ENCODE results near the gene TSG101.

TSG101 gene

DNA sequence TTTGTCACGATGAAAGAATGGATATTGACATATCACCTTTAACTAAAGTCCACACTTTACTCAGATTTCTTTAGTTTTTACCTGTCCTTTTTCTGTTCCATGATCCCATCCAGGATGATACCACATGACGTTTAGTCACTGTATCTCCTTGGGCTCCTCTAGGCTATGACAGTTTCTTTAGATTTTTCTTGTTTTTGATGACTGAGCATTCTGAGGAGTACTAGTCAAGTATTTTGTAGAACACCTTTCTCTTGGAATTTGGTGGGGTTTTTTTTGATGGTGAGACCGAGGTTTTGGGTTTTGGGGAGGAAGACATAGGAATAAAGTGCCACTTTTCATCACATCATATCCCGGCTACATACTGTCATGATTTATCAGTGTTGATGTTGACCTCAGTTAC is 67.1 kb downstream of the TSG101 start:
- no peak for DNase-seq
- no peaks in the 10 kb centered on the region for H3K79me1 ChIP-seq (replicated peaks; ENCODE audit: low read length, poor library complexity, severe bottlenecking)
- no peak overlapping the region for H2BK5ac ChIP-seq (ENCODE audit: low read depth, low read length, poor library complexity, severe bottlenecking)
- H2BK12ac ChIP-seq (ENCODE audit: low read length in 2 of 2), result no peak overlapping the region
- H2AK5ac ChIP-seq (ENCODE audit: low read length, severe bottlenecking), result no peak overlapping the region
- H3K23ac ChIP-seq (ENCODE audit: low read length in 2 of 2), result no peak overlapping the region
- H3K9me3 ChIP-seq (ENCODE audit: control insufficient read depth, low read length), result no peaks in the 10 kb centered on the region
- no peak overlapping the region for H4K8ac ChIP-seq (ENCODE audit: low read length)
- H3K27ac ChIP-seq (ENCODE audit: low read length, poor library complexity, severe bottlenecking), result no peak overlapping the region
- no peak overlapping the region for H2BK15ac ChIP-seq (ENCODE audit: low read depth, poor library complexity, severe bottlenecking)
- H3K4me1 ChIP-seq (ENCODE audit: control insufficient read depth, insufficient read depth, low read depth, low read length), result no peaks in the 10 kb centered on the region
- no peaks in the 10 kb centered on the region for H3K36me3 ChIP-seq (ENCODE audit: control insufficient read depth in 1 of 2, insufficient read depth in 2 of 2, low read depth in 1 of 2, low read length in 2 of 2)
- no peak overlapping the region for H3K4ac ChIP-seq (ENCODE audit: low read depth in 1 of 2, low read length in 2 of 2)
- H4K91ac ChIP-seq (ENCODE audit: low read length), result no peak overlapping the region
- H3K4me2 ChIP-seq (ENCODE audit: low read length, poor library complexity, severe bottlenecking), result no peak overlapping the region
- H3K27me3 ChIP-seq (ENCODE audit: control insufficient read depth in 1 of 2, insufficient read depth in 1 of 2, low read length in 2 of 2), result no peaks in the 10 kb centered on the region
- no peak overlapping the region for H3K14ac ChIP-seq (ENCODE audit: low read length in 2 of 2)
- WGBS, result 93% methylated on average over 4 of the region's 4 CpGs
- H3K9ac ChIP-seq (ENCODE audit: low read length), result no peak overlapping the region
- H3K4me3 ChIP-seq (ENCODE audit: insufficient read depth in 1 of 2, low read depth in 1 of 2, low read length in 2 of 2), result no peak overlapping the region
- no peak overlapping the region for H2BK120ac ChIP-seq (ENCODE audit: low read depth, low read length)
- H2AFZ ChIP-seq (ENCODE audit: low read depth, low read length), result no peak overlapping the region
- no peak overlapping the region for H3K18ac ChIP-seq (ENCODE audit: low read depth in 1 of 2, low read length in 2 of 2)

- Histone ChIP-seq H2BK5ac (ENCODE audit: low read depth, low read length, poor library complexity, severe bottlenecking) (no peak overlapping the region), H3K4ac (ENCODE audit: low read depth in 1 of 2, low read length in 2 of 2) (no peak overlapping the region), H2BK15ac (ENCODE audit: low read depth, poor library complexity, severe bottlenecking) (no peak overlapping the region), H2BK12ac (ENCODE audit: low read length in 2 of 2) (no peak overlapping the region), H3K23ac (ENCODE audit: low read length in 2 of 2) (no peak overlapping the region), H3K36me3 (ENCODE audit: control insufficient read depth in 1 of 2, insufficient read depth in 2 of 2, low read depth in 1 of 2, low read length in 2 of 2) (no peaks in the 10 kb centered on the region), H2AK5ac (ENCODE audit: low read length, severe bottlenecking) (no peak overlapping the region), H3K79me1 (replicated peaks; ENCODE audit: low read length, poor library complexity, severe bottlenecking) (no peaks in the 10 kb centered on the region), H3K27ac (ENCODE audit: low read length, poor library complexity, severe bottlenecking) (no peak overlapping the region), H3K9ac (ENCODE audit: low read length) (no peak overlapping the region), H4K8ac (ENCODE audit: low read length) (no peak overlapping the region), H3K18ac (ENCODE audit: low read depth in 1 of 2, low read length in 2 of 2) (no peak overlapping the region), H3K4me2 (ENCODE audit: low read length, poor library complexity, severe bottlenecking) (no peak overlapping the region), H2AFZ (ENCODE audit: low read depth, low read length) (no peak overlapping the region), H4K91ac (ENCODE audit: low read length) (no peak overlapping the region), H2BK120ac (ENCODE audit: low read depth, low read length) (no peak overlapping the region), H3K14ac (ENCODE audit: low read length in 2 of 2) (no peak overlapping the region), H3K27me3 (ENCODE audit: control insufficient read depth in 1 of 2, insufficient read depth in 1 of 2, low read length in 2 of 2) (no peaks in the 10 kb centered on the region), H3K4me3 (ENCODE audit: insufficient read depth in 1 of 2, low read depth in 1 of 2, low read length in 2 of 2) (no peak overlapping the region), H3K9me3 (ENCODE audit: control insufficient read depth, low read length) (no peaks in the 10 kb centered on the region), H3K4me1 (ENCODE audit: control insufficient read depth, insufficient read depth, low read depth, low read length) (peaks cover 1% of the 10 kb centered on the region)
- WGBS, result 48% methylated on average over 3 of the region's 3 CpGs
- no peak for DNase-seq
Observed at GRCh38 chr11:18457450-18457849, 69.3 kb downstream of the TSG101 start.

GRCh38 chr11:18455686-18456372 is 70.9 kb downstream of the TSG101 start, which contains the start of gene LDHAL6A:
Gene LDHAL6A (plus strand): TSS chr11:18455856. CDS start chr11:18456681, 825 bp downstream.
- DNase-seq, result no peak
- no peak within 1 kb of the TSS for H4K8ac ChIP-seq (ENCODE audit: low read length)
- no peak within 1 kb of the TSS for H3K4me2 ChIP-seq (ENCODE audit: low read length, poor library complexity, severe bottlenecking)
- no peaks in the 10 kb centered on the region for H3K36me3 ChIP-seq (ENCODE audit: control insufficient read depth in 1 of 2, insufficient read depth in 2 of 2, low read depth in 1 of 2, low read length in 2 of 2)
- no peak within 1 kb of the TSS for H3K4ac ChIP-seq (ENCODE audit: low read depth in 1 of 2, low read length in 2 of 2)
- no peak within 1 kb of the TSS for H2BK5ac ChIP-seq (ENCODE audit: low read depth, low read length, poor library complexity, severe bottlenecking)
- H3K14ac ChIP-seq (ENCODE audit: low read length in 2 of 2), result no peak within 1 kb of the TSS
- WGBS, result 75% methylated on average over 41 of the region's 47 CpGs
- no peak within 1 kb of the TSS for H3K23ac ChIP-seq (ENCODE audit: low read length in 2 of 2)
- H4K91ac ChIP-seq (ENCODE audit: low read length), result no peak within 1 kb of the TSS
- H3K9ac ChIP-seq (ENCODE audit: low read length), result no peak within 1 kb of the TSS
- peaks cover 1% of the 10 kb centered on the region for H3K4me1 ChIP-seq (ENCODE audit: control insufficient read depth, insufficient read depth, low read depth, low read length)
- H2BK15ac ChIP-seq (ENCODE audit: low read depth, poor library complexity, severe bottlenecking), result no peak within 1 kb of the TSS
- no peak within 1 kb of the TSS for H2AK5ac ChIP-seq (ENCODE audit: low read length, severe bottlenecking)
- H3K27ac ChIP-seq (ENCODE audit: low read length, poor library complexity, severe bottlenecking), result no peak within 1 kb of the TSS
- H3K4me3 ChIP-seq (ENCODE audit: insufficient read depth in 1 of 2, low read depth in 1 of 2, low read length in 2 of 2), result no peak within 1 kb of the TSS
- H3K18ac ChIP-seq (ENCODE audit: low read depth in 1 of 2, low read length in 2 of 2), result no peak within 1 kb of the TSS
- H2AFZ ChIP-seq (ENCODE audit: low read depth, low read length), result no peak within 1 kb of the TSS
- no peaks in the 10 kb centered on the region for H3K79me1 ChIP-seq (replicated peaks; ENCODE audit: low read length, poor library complexity, severe bottlenecking)
- no peak within 1 kb of the TSS for H2BK120ac ChIP-seq (ENCODE audit: low read depth, low read length)
- H3K27me3 ChIP-seq (ENCODE audit: control insufficient read depth in 1 of 2, insufficient read depth in 1 of 2, low read length in 2 of 2), result no peaks in the 10 kb centered on the region
- H3K9me3 ChIP-seq (ENCODE audit: control insufficient read depth, low read length), result no peaks in the 10 kb centered on the region
- H2BK12ac ChIP-seq (ENCODE audit: low read length in 2 of 2), result no peak within 1 kb of the TSS

- H4K91ac ChIP-seq (ENCODE audit: low read length), result no peak overlapping the region
- 64% methylated on average over 2 of the region's 2 CpGs for WGBS
- peak overlapping the region; percentile 69 for H3K9ac ChIP-seq (ENCODE audit: low read length)
- H3K18ac ChIP-seq (ENCODE audit: low read depth in 1 of 2, low read length in 2 of 2), result no peak overlapping the region
- H2BK120ac ChIP-seq (ENCODE audit: low read depth, low read length), result no peak overlapping the region
- no peaks in the 10 kb centered on the region for H3K36me3 ChIP-seq (ENCODE audit: control insufficient read depth in 1 of 2, insufficient read depth in 2 of 2, low read depth in 1 of 2, low read length in 2 of 2)
- H4K8ac ChIP-seq (ENCODE audit: low read length), result no peak overlapping the region
- H3K4me1 ChIP-seq (ENCODE audit: control insufficient read depth, insufficient read depth, low read depth, low read length), result peaks cover 1% of the 10 kb centered on the region
- no peak overlapping the region for H2BK15ac ChIP-seq (ENCODE audit: low read depth, poor library complexity, severe bottlenecking)
- no peak overlapping the region for H3K23ac ChIP-seq (ENCODE audit: low read length in 2 of 2)
- no peak overlapping the region for H2AK5ac ChIP-seq (ENCODE audit: low read length, severe bottlenecking)
- no peaks in the 10 kb centered on the region for H3K9me3 ChIP-seq (ENCODE audit: control insufficient read depth, low read length)
- H3K79me1 ChIP-seq (replicated peaks; ENCODE audit: low read length, poor library complexity, severe bottlenecking), result no peaks in the 10 kb centered on the region
- no peak overlapping the region for H3K14ac ChIP-seq (ENCODE audit: low read length in 2 of 2)
- no peak overlapping the region for H3K27ac ChIP-seq (ENCODE audit: low read length, poor library complexity, severe bottlenecking)
- no peak overlapping the region for H2BK12ac ChIP-seq (ENCODE audit: low read length in 2 of 2)
- H3K27me3 ChIP-seq (ENCODE audit: control insufficient read depth in 1 of 2, insufficient read depth in 1 of 2, low read length in 2 of 2), result no peaks in the 10 kb centered on the region
- no peak overlapping the region for H3K4me3 ChIP-seq (ENCODE audit: insufficient read depth in 1 of 2, low read depth in 1 of 2, low read length in 2 of 2)
- H3K4ac ChIP-seq (ENCODE audit: low read depth in 1 of 2, low read length in 2 of 2), result no peak overlapping the region
- H3K4me2 ChIP-seq (ENCODE audit: low read length, poor library complexity, severe bottlenecking), result no peak overlapping the region
- no peak for DNase-seq
- H2BK5ac ChIP-seq (ENCODE audit: low read depth, low read length, poor library complexity, severe bottlenecking), result no peak overlapping the region
- H2AFZ ChIP-seq (ENCODE audit: low read depth, low read length), result no peak overlapping the region
Observed at GRCh38 chr11:18452927-18453326, 73.8 kb downstream of the TSG101 start.

Data from mesenchymal stem cell (in vitro differentiated cells and primary cell).